IMR-90 (cell line): ENCODE data around the gene DAAM2.

ENCODE experiments used
- BHLHE40 ChIP-seq: fragments of 150-350 bp; IDR thresholded peaks from 2 replicates; pipeline ENCODE4 v1.6.1; 2016; ENCODE audit warnings: mild to moderate bottlenecking, low read depth, low read length
- CTCF ChIP-seq: conservative IDR thresholded peaks from 2 replicates; pipeline ENCODE4 v1.5.1; 2012; ENCODE audit warnings: mild to moderate bottlenecking, low read depth, low read length, improper control_type of control experiment
- ELK1 ChIP-seq: fragments of 150-350 bp; IDR thresholded peaks from 2 replicates; pipeline ENCODE4 v1.6.1; 2016; ENCODE audit warnings: low read depth, mild to moderate bottlenecking, low read length, moderate library complexity, borderline replicate concordance
- MAZ ChIP-seq: IDR thresholded peaks from 2 replicates; pipeline ENCODE4 v1.6.1; 2012; ENCODE audit warnings: low read depth, mild to moderate bottlenecking, low read length, improper control_type of control experiment, moderate library complexity, borderline replicate concordance
- POLR2A ChIP-seq: IDR thresholded peaks from 2 replicates; pipeline ENCODE4 v1.6.1; 2012; ENCODE audit warnings: mild to moderate bottlenecking, low read depth, low read length

- TF ChIP-seq BHLHE40 (no peak), POLR2A (no peak), CTCF (no peak), ELK1 (no peak), MAZ (no peak)
Measured at GRCh38 chr6:39849228-39849627, 57.1 kb downstream of the DAAM2 start.
